Measurements from ENCODE around the gene LRIG1.
A peak's percentile ranks its signal among the peaks of the same experiment; 100 is the strongest.

Gene LRIG1

DNA sequence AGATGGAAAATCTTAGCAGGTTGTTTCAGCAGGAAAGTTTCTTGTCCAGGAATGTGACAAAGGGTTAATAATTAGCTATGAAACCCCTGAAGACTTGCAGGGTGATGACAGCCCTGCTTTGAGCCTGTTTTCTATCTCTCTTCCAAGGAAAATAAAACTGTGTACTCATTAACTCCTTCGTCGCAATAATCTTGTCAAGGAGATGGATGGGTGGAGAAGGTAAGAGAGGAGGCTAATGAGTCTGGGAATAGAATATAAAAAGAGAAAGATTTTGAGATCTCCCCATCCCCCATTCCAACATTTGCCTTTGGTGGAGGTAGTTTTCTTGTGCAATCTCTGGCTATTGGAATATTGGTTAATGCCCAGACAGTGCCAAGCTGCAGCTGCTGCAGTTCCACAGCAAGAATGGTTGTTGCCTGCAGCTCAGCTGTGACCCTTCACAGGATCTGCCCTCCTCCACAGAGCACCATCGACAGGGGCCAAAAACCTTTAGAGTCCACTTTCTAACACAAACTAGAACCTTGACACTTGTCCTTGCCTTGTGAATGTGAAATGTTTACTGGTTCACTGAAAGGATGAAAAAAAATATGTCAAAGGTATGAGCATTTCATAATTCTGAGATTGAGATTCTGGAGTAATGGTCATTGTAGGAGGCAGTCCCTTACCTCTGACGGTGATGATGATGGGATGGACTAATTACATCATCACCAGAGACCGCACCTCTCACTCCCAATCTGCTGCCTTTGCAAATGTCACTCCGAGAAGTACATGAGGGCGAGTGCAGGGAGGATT, 4.2 kb upstream of the LRIG1 start:
- H3K4me1 ChIP-seq (ENCODE audit: low read depth, poor library complexity, severe bottlenecking): peaks cover 24% of the 10 kb centered on the region
- H3K36me3 ChIP-seq (ENCODE audit: insufficient read depth): no peaks in the 10 kb centered on the region
- H3K27ac ChIP-seq: no peak overlapping the region
- no peaks in the 10 kb centered on the region for H3K27me3 ChIP-seq (ENCODE audit: insufficient read depth, low read depth)
- TF ChIP-seq, protein P1, sequence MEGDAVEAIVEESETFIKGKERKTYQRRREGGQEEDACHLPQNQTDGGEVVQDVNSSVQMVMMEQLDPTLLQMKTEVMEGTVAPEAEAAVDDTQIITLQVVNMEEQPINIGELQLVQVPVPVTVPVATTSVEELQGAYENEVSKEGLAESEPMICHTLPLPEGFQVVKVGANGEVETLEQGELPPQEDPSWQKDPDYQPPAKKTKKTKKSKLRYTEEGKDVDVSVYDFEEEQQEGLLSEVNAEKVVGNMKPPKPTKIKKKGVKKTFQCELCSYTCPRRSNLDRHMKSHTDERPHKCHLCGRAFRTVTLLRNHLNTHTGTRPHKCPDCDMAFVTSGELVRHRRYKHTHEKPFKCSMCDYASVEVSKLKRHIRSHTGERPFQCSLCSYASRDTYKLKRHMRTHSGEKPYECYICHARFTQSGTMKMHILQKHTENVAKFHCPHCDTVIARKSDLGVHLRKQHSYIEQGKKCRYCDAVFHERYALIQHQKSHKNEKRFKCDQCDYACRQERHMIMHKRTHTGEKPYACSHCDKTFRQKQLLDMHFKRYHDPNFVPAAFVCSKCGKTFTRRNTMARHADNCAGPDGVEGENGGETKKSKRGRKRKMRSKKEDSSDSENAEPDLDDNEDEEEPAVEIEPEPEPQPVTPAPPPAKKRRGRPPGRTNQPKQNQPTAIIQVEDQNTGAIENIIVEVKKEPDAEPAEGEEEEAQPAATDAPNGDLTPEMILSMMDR (conservative IDR thresholded peaks at IDR 0.05; ENCODE audit: low read depth, low read length): no peak
- no peak overlapping the region for H2AFZ ChIP-seq (ENCODE audit: low read depth)
- peaks cover 7% of the 10 kb centered on the region for H3K79me2 ChIP-seq (ENCODE audit: insufficient read depth, low read depth)
- no peaks in the 10 kb centered on the region for H4K20me1 ChIP-seq (ENCODE audit: insufficient read depth)
- H3K9ac ChIP-seq: no peak overlapping the region
- no peak overlapping the region for H3K4me3 ChIP-seq (IDR thresholded peaks at IDR 0.05; ENCODE audit: insufficient read depth, low read depth, low read length)
- no peak overlapping the region for H3K4me2 ChIP-seq

DNA sequence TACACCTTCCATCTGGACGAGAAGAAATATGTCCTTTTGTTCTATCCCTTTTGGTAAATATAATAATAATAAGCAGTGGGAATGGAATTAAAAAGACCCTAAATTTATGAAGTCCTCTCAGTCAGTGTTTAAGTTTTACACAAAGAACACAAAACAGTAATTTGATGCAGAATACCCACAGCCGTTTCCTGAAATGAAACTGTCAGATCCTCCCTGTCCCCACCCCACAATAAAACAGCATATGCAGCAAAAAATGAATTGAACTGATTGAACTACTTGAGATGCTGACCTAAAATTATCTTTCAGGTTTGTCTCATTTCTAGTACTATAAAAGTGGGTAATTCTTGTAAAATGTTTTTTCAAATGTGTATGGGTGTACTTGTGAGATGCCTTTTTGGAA, 2.2 kb upstream of the LRIG1 start:
- no peak overlapping the region for H2AFZ ChIP-seq (ENCODE audit: low read depth)
- no peak overlapping the region for H3K4me3 ChIP-seq (IDR thresholded peaks at IDR 0.05; ENCODE audit: insufficient read depth, low read depth, low read length)
- TF ChIP-seq, protein P1 (conservative IDR thresholded peaks at IDR 0.05; ENCODE audit: low read depth, low read length): no peak
- peaks cover 24% of the 10 kb centered on the region for H3K4me1 ChIP-seq (ENCODE audit: low read depth, poor library complexity, severe bottlenecking)
- H3K9ac ChIP-seq: no peak overlapping the region
- H3K79me2 ChIP-seq (ENCODE audit: insufficient read depth, low read depth): peaks cover 25% of the 10 kb centered on the region
- no peaks in the 10 kb centered on the region for H4K20me1 ChIP-seq (ENCODE audit: insufficient read depth)
- no peaks in the 10 kb centered on the region for H3K36me3 ChIP-seq (ENCODE audit: insufficient read depth)
- peak overlapping the region; percentile 33 for H3K4me2 ChIP-seq
- no peak overlapping the region for H3K27ac ChIP-seq
- H3K27me3 ChIP-seq (ENCODE audit: insufficient read depth, low read depth): no peaks in the 10 kb centered on the region

DNA sequence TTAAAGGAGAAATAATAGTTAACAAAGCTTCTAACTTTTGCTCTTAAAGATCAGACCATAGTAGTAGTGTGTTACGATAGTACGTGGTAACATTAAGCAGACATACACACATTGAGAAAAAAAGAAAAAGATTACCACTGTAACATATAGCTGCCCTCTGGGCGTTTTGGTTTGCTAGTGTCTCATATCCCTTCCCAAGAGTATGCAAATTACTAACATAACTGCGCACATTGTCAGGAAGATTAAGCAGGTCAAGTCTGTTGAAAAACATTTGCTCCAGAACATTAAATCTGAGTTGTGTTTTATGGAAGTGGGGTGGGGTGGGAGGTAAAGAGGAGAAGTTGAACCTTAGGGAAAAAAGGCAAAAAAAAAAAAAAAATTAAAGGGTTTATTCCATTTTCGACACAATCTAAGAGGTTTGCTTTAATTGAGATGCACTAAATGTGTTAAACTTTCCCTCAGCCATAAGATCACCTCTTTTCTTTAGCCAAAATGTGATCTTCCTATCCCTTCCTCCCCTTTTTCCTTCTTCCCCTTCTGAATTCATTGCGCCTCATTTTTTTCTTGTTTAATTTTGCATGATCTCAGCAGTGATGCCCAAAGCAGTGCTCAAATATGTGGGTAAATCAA, 1.5 kb upstream of the LRIG1 start:
- no peaks in the 10 kb centered on the region for H3K27me3 ChIP-seq (ENCODE audit: insufficient read depth, low read depth)
- H4K20me1 ChIP-seq (ENCODE audit: insufficient read depth): no peaks in the 10 kb centered on the region
- peaks cover 32% of the 10 kb centered on the region for H3K79me2 ChIP-seq (ENCODE audit: insufficient read depth, low read depth)
- H3K36me3 ChIP-seq (ENCODE audit: insufficient read depth): no peaks in the 10 kb centered on the region
- no peak overlapping the region for H3K27ac ChIP-seq
- peak overlapping the region; percentile 91; the same call in 1 of the 2 replicates for H3K4me2 ChIP-seq
- no peak overlapping the region for H3K4me3 ChIP-seq (IDR thresholded peaks at IDR 0.05; ENCODE audit: insufficient read depth, low read depth, low read length)
- H3K4me1 ChIP-seq (ENCODE audit: low read depth, poor library complexity, severe bottlenecking): peaks cover 24% of the 10 kb centered on the region
- H2AFZ ChIP-seq (ENCODE audit: low read depth): no peak overlapping the region
- H3K9ac ChIP-seq: no peak overlapping the region
- TF ChIP-seq, protein P1 (conservative IDR thresholded peaks at IDR 0.05; ENCODE audit: low read depth, low read length): no peak

DNA sequence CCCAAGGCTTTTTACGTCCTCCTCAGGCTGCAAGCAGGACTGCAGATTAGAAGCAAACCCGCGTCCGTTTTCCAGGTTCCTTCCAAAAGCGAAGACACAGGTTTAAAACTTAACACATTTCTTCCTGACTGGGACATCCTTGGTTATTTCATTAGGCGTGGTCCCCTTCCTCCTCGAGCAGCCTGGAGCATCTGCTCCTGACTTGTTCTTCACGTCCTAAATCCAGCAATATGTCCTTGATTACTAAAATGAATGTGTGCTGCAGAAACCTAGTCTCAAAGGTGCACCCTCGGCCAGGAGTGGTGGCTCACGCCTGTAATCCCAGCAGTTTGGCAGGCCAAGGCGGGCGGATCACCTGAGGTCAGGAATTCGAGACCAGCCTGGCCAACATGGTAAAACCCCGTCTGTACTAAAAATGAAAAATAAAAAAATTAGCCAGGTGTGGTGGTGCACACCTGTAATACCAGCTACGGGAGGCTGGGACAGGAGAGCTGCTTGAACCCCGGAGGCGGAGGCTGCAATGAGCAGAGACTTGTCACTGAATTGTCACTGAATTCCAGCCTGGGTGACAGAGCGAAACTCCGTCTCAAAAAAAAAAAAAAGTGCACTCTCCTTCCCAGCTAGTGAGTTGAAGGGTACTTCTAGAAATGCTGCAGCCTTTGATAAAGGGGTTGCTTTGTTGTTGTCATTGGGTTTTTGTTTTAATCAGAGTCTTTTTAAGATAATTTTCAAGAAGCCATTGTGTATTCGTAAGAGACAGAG, 842 bp upstream of the LRIG1 start:
- TF ChIP-seq, protein P1 (conservative IDR thresholded peaks at IDR 0.05; ENCODE audit: low read depth, low read length): no peak
- H3K4me2 ChIP-seq: peak overlapping the region; percentile 91

More for the DNA sequence above, 842 bp upstream of the LRIG1 start:
- H3K9ac ChIP-seq: no peak overlapping the region
- no peak overlapping the region for H3K27ac ChIP-seq
- no peaks in the 10 kb centered on the region for H4K20me1 ChIP-seq (ENCODE audit: insufficient read depth)
- H3K79me2 ChIP-seq (ENCODE audit: insufficient read depth, low read depth): peaks cover 39% of the 10 kb centered on the region
- peak overlapping the region; percentile 82 for H2AFZ ChIP-seq (ENCODE audit: low read depth)
- no peak overlapping the region for H3K4me3 ChIP-seq (IDR thresholded peaks at IDR 0.05; ENCODE audit: insufficient read depth, low read depth, low read length)
- no peaks in the 10 kb centered on the region for H3K36me3 ChIP-seq (ENCODE audit: insufficient read depth)
- no peaks in the 10 kb centered on the region for H3K27me3 ChIP-seq (ENCODE audit: insufficient read depth, low read depth)
- peaks cover 26% of the 10 kb centered on the region for H3K4me1 ChIP-seq (ENCODE audit: low read depth, poor library complexity, severe bottlenecking)

Data from KMS-11 (cell line).